H1 (cell line): ENCODE data around the gene ARHGAP6. TPM values are rescaled to one million over a fixed set of nuclear protein-coding genes. Genes with fewer than 3 reads are reported as not detected.

Experiments
- CTCF ChIA-PET: fragments of 300-600 bp; sonication (Branson Sonifier 250); formaldehyde crosslinking; loops from one replicate; lab custom pipeline; 2021; ENCODE audit not compliant: partially characterized antibody; lab: Charles Lee
- POLR2A ChIA-PET: fragments of 300-600 bp; sonication (Branson Sonifier 250); formaldehyde crosslinking; loops from one replicate; lab custom pipeline; 2021; ENCODE audit warnings: inconsistent platforms; ENCODE audit not compliant: partially characterized antibody; lab: Charles Lee
- DNase-seq, 2 experiments: peaks; one replicate each; pipeline versions ENCODE4 v3.0.0 to v3.0.0-alpha.2; 2010 to 2022; ENCODE audit warnings: low spot score in 2 of 2, low read depth in 1 of 2, mixed read lengths in 1 of 2
- FAIRE-seq: peaks from 2 replicates; lab custom pipeline; 2011; peaks lifted over from hg19 to GRCh38; lab: Jason Lieb, UNC
- H2AFZ ChIP-seq: 2 replicates; pipeline ENCODE4 v1.8.1; 2012; ENCODE audit warnings: low read length, inconsistent platforms
- H2AK5ac ChIP-seq: 2 replicates; pipeline ENCODE4 v1.6.1; 2013; ENCODE audit warnings: low read depth, low read length
- H2BK120ac ChIP-seq: replicated peaks from 2 replicates; pipeline ENCODE3; 2013; ENCODE audit warnings: low read depth, low read length, inconsistent platforms
- H2BK12ac ChIP-seq: 2 replicates; pipeline ENCODE4 v1.6.1; 2013; ENCODE audit warnings: low read depth, low read length
- H2BK15ac ChIP-seq: 2 replicates; pipeline ENCODE4 v1.6.1; 2013; ENCODE audit warnings: low read length
- H2BK20ac ChIP-seq: 2 replicates; pipeline ENCODE4 v1.6.1; 2013; ENCODE audit warnings: low read length
- H2BK5ac ChIP-seq: 2 replicates; pipeline ENCODE4 v1.6.1; 2013; ENCODE audit warnings: low read depth, low read length
- H3K14ac ChIP-seq: 2 replicates; pipeline ENCODE4 v1.6.1; 2013; ENCODE audit warnings: inconsistent platforms; ENCODE audit not compliant: insufficient read length
- H3K18ac ChIP-seq: 2 replicates; pipeline ENCODE4 v1.6.1; 2013; ENCODE audit warnings: low read length; ENCODE audit errors: extremely low read depth
- H3K23ac ChIP-seq: 2 replicates; pipeline ENCODE4 v1.6.1; 2013; ENCODE audit warnings: inconsistent platforms; ENCODE audit not compliant: insufficient read length
- H3K23me2 ChIP-seq: 2 replicates; pipeline ENCODE4 v1.6.1; 2013; ENCODE audit warnings: low read depth, low read length
- H3K27ac ChIP-seq: 2 replicates; pipeline ENCODE4 v1.6.1; 2011; ENCODE audit warnings: low read depth, low read length, inconsistent platforms
- H3K27me3 ChIP-seq, 4 experiments: replicated peaks in 1 of 4; 1 replicate in 1 of 4; 2 replicates in 3 of 4; pipeline versions ENCODE4 v1.6.1 to v1.8.1; 2011 to 2013; ENCODE audit warnings: low read length in 3 of 4, mild to moderate bottlenecking in 3 of 4, inconsistent platforms in 2 of 4, mixed read lengths in 2 of 4, moderate library complexity in 1 of 4; ENCODE audit not compliant: control insufficient read depth in 3 of 4, insufficient read depth in 3 of 4; ENCODE audit errors: extremely low read depth in 1 of 4
- H3K36me3 ChIP-seq, 4 experiments: 2 replicates each; pipeline versions ENCODE4 v1.6.1 to v1.8.1; 2011 to 2013; ENCODE audit warnings: mild to moderate bottlenecking in 4 of 4, low read length in 3 of 4, moderate library complexity in 2 of 4, control low read depth in 1 of 4, inconsistent platforms in 1 of 4; ENCODE audit not compliant: insufficient read depth in 4 of 4, control insufficient read depth in 2 of 4
- H3K4ac ChIP-seq: replicated peaks from 2 replicates; pipeline ENCODE3; 2013; ENCODE audit warnings: low read length, low read depth, mixed read lengths, inconsistent platforms; ENCODE audit not compliant: insufficient read length
- H3K4me1 ChIP-seq, 4 experiments: replicated peaks in 1 of 4; 1 replicate in 1 of 4; 2 replicates in 3 of 4; pipeline versions ENCODE4 v1.6.1 to v1.8.1; 2011 to 2013; ENCODE audit warnings: low read length in 3 of 4, inconsistent platforms in 2 of 4, mixed read lengths in 1 of 4; ENCODE audit not compliant: insufficient read depth in 4 of 4, control insufficient read depth in 3 of 4
- H3K4me2 ChIP-seq, 2 experiments: 2 replicates each; pipeline versions ENCODE4 v1.6.1 to v1.8.1; 2011 to 2013; ENCODE audit warnings: low read depth in 2 of 2, low read length in 2 of 2, control low read depth in 1 of 2, inconsistent platforms in 1 of 2, mild to moderate bottlenecking in 1 of 2; ENCODE audit not compliant: insufficient read depth in 1 of 2
- H3K4me3 ChIP-seq, 4 experiments: fragments of 200-600, 300-600 bp in 1 of 4; sonication (generic), shearing (Covaris generic), sonication (Bioruptor Twin) in 1 of 4; 2 replicates each; pipeline versions ENCODE4 v1.5.1 to v1.8.1; 2011 to 2016; ENCODE audit warnings: low read length in 4 of 4, low read depth in 3 of 4, control low read depth in 2 of 4, inconsistent platforms in 2 of 4, mild to moderate bottlenecking in 2 of 4, mixed read lengths in 1 of 4, moderate library complexity in 1 of 4; ENCODE audit not compliant: insufficient read depth in 2 of 4; ENCODE audit errors: extremely low read depth in 1 of 4
- H3K56ac ChIP-seq: replicated peaks from 2 replicates; pipeline ENCODE3; 2013; ENCODE audit warnings: low read depth, mild to moderate bottlenecking, mixed read lengths, low read length, inconsistent platforms; ENCODE audit not compliant: insufficient read length
- H3K79me1 ChIP-seq: 2 replicates; pipeline ENCODE4 v1.6.1; 2013; ENCODE audit warnings: low read depth, low read length, control low read depth
- H3K79me2 ChIP-seq, 2 experiments: 2 replicates each; pipeline versions ENCODE4 v1.6.1 to v1.8.1; 2012 to 2013; ENCODE audit warnings: low read length in 2 of 2, mild to moderate bottlenecking in 2 of 2, inconsistent platforms in 1 of 2; ENCODE audit not compliant: insufficient read depth in 2 of 2, control insufficient read depth in 1 of 2
- H3K9ac ChIP-seq, 4 experiments: replicated peaks in 1 of 4; 1 replicate in 1 of 4; 2 replicates in 3 of 4; pipeline versions ENCODE4 v1.6.1 to v1.8.1; 2011 to 2013; ENCODE audit warnings: low read depth in 3 of 4, low read length in 3 of 4, control low read depth in 2 of 4, mild to moderate bottlenecking in 2 of 4, moderate library complexity in 2 of 4, inconsistent platforms in 1 of 4; ENCODE audit errors: extremely low read depth in 1 of 4
- H3K9me3 ChIP-seq, 2 experiments: 2 replicates each; pipeline versions ENCODE4 v1.6.1 to v1.8.1; 2012 to 2013; ENCODE audit warnings: mild to moderate bottlenecking in 2 of 2, moderate library complexity in 2 of 2, control low read depth in 1 of 2, inconsistent platforms in 1 of 2, low read depth in 1 of 2, low read length in 1 of 2, mixed read lengths in 1 of 2; ENCODE audit not compliant: insufficient read depth in 2 of 2
- H4K20me1 ChIP-seq, 2 experiments: replicated peaks in 1 of 2; 2 replicates each; pipeline versions ENCODE3 to v1.8.1; 2011 to 2013; ENCODE audit warnings: inconsistent platforms in 2 of 2, low read length in 2 of 2, mild to moderate bottlenecking in 1 of 2; ENCODE audit not compliant: insufficient read depth in 2 of 2, control insufficient read depth in 1 of 2
- H4K5ac ChIP-seq: 2 replicates; pipeline ENCODE4 v1.6.1; 2013; ENCODE audit warnings: low read length, low read depth, mixed read lengths, inconsistent platforms; ENCODE audit not compliant: insufficient read length
- H4K8ac ChIP-seq: 2 replicates; pipeline ENCODE4 v1.8.0; 2013; ENCODE audit warnings: mild to moderate bottlenecking, moderate library complexity, low read length, inconsistent platforms; ENCODE audit not compliant: insufficient read depth; ENCODE audit errors: extremely low read depth
- H4K91ac ChIP-seq: replicated peaks from 2 replicates; pipeline ENCODE3; 2013; ENCODE audit warnings: low read length, mixed read lengths, inconsistent platforms; ENCODE audit not compliant: insufficient read length
- SIX5 ChIP-seq: IDR thresholded peaks from 2 replicates; pipeline ENCODE4 v1.6.1; 2011; ENCODE audit warnings: mild to moderate bottlenecking, low read depth, low read length
- SP1 ChIP-seq: IDR thresholded peaks from 2 replicates; pipeline ENCODE4 v1.6.1; 2011; ENCODE audit warnings: low read depth, low read length
- polyA plus RNA-seq, 7 experiments: library from polyadenylated mRNA; depleted of rRNA in 3 of 7; stranded (reverse) in 5 of 7; unstranded in 2 of 7; fragments of >200 nt in 5 of 7; fragments of 200-250 nt in 2 of 7; gene quantifications; 1 replicate in 5 of 7; 2 replicates in 1 of 7; 4 replicates in 1 of 7; pipeline versions ENCODE4 v1.2.1 to v1.2.3, GENCODE V29; 2011 to 2013; ENCODE audit warnings: missing spikeins in 2 of 7, mixed read lengths in 2 of 7
- total RNA-seq: library from RNA; stranded (reverse); fragmentation: NEBNext Ultra II Directional; extraction: Animal tissue kit (Norgen Biotek cat#: 25700); gene quantifications from 2 replicates; pipeline ENCODE4 v1.2.1, GENCODE V29; 2021
- TF ChIP-seq, protein P1 (sequence below): IDR thresholded peaks from 2 replicates; pipeline ENCODE4 v1.6.1; 2012; ENCODE audit warnings: inconsistent platforms
- TF ChIP-seq, protein P2 (sequence below): IDR thresholded peaks from 2 replicates; pipeline ENCODE4 v1.6.1; 2012; ENCODE audit warnings: inconsistent platforms

Gene ARHGAP6
- total and polyA plus RNA-seq, 2 of the 8 experiments (the other 6 are each of a cell fraction or from before 2014, with no cell fraction given) = 0.35 to 0.82 TPM

DNA sequence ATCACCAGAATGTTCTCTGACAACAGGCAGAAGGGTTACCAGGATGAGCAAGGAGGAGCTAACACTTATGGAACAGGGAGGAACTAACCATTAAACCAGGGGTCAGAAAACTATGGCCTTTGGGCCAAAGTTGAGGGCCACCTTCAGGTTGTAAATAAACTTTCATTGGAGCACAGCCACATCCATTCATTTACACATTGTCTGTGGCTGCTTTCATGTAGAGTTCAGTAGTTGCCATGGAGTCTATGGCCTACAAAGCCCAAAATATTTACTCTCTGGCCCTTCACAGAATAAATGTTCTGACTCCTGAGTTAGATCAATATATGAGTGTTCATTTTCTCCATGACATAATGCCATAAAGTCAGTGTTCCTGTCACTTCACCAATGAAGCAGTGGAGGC, 567.8 kb downstream of the ARHGAP6 start:
- Histone ChIP-seq H3K4me3 (no peak overlapping the region), H3K56ac (no peak overlapping the region), H3K9me3 (no peaks in the 10 kb centered on the region), H4K91ac (no peak overlapping the region), H4K5ac (no peak overlapping the region), H3K27me3 (no peaks in the 10 kb centered on the region), H3K27ac (no peak overlapping the region), H3K79me1 (no peaks in the 10 kb centered on the region), H2BK20ac (no peak overlapping the region), H3K18ac (no peak overlapping the region), H2BK12ac (no peak overlapping the region), H3K14ac (no peak overlapping the region), H3K4ac (no peak overlapping the region), H2BK15ac (no peak overlapping the region), H4K8ac (no peak overlapping the region), H2AK5ac (no peak overlapping the region), H3K23me2 (no peaks in the 10 kb centered on the region), H4K20me1 (no peaks in the 10 kb centered on the region), H3K23ac (no peak overlapping the region), H3K4me2 (no peak overlapping the region), H2AFZ (no peak overlapping the region), H2BK120ac (no peak overlapping the region), H3K79me2 (no peaks in the 10 kb centered on the region), H3K36me3 (no peaks in the 10 kb centered on the region), H2BK5ac (no peak overlapping the region), H3K9ac (no peak overlapping the region), H3K4me1 (no peaks in the 10 kb centered on the region; a peak in 1 of 7 replicates)
- ChIA-PET CTCF (interaction anchor here (1.0 to 1.7 kb wide), 2 partner anchors 902 to 908 kb away, joined by 3 to 5 read pairs; no protein-coding TSS in a partner anchor), POLR2A (no interaction called here)
- no peak for DNase-seq
- TF ChIP-seq SIX5 = no peak
- TF ChIP-seq, protein P1, sequence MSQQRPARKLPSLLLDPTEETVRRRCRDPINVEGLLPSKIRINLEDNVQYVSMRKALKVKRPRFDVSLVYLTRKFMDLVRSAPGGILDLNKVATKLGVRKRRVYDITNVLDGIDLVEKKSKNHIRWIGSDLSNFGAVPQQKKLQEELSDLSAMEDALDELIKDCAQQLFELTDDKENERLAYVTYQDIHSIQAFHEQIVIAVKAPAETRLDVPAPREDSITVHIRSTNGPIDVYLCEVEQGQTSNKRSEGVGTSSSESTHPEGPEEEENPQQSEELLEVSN = no peak
- TF ChIP-seq, protein P2, sequence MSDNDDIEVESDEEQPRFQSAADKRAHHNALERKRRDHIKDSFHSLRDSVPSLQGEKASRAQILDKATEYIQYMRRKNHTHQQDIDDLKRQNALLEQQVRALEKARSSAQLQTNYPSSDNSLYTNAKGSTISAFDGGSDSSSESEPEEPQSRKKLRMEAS = no peak
- no peak for TF ChIP-seq SP1
- FAIRE-seq = no peak
